ENCODE data around the gene SEC14L1. TPM values are rescaled to one million over a fixed set of nuclear protein-coding genes. Genes with fewer than 3 reads are reported as not detected.

Gene SEC14L1
- total and polyA plus RNA-seq, 2 of the 8 experiments (the other 6 are each of a cell fraction or from before 2014, with no cell fraction given): 27.2 to 74.4 TPM

GRCh38 chr17:77143306-77143705 is 2.5 kb downstream of the SEC14L1 start:
- FAIRE-seq (no peak), DNase-seq (ENCODE audit: low read depth in 1 of 2, low spot score in 2 of 2) (no peak)
- Histone ChIP-seq H3K9ac (replicated peaks in 1 of 4; ENCODE audit: extremely low read depth in 1 of 4, low read depth in 3 of 4, low read length in 3 of 4) (no peak overlapping the region), H3K4me2 (ENCODE audit: insufficient read depth in 1 of 2, low read depth in 2 of 2, low read length in 2 of 2) (no peak overlapping the region), H3K4ac (replicated peaks; ENCODE audit: insufficient read length, low read depth, low read length) (no peak overlapping the region), H3K18ac (ENCODE audit: extremely low read depth, low read length) (no peak overlapping the region), H3K79me1 (ENCODE audit: low read depth, low read length) (peaks cover 2% of the 10 kb centered on the region), H3K27ac (ENCODE audit: low read depth, low read length) (no peak overlapping the region), H2BK15ac (ENCODE audit: low read length) (no peak overlapping the region), H2AK5ac (ENCODE audit: low read depth, low read length) (no peak overlapping the region), H3K36me3 (ENCODE audit: control insufficient read depth in 2 of 4, insufficient read depth in 4 of 4, low read length in 3 of 4) (peaks cover under 1 to 24% (median 2%) of the 10 kb centered on the region in 4 experiments; a peak in 6 of 8 replicates), H3K23me2 (ENCODE audit: low read depth, low read length) (peaks cover 5% of the 10 kb centered on the region; the same call in 1 of the 2 replicates), H3K14ac (ENCODE audit: insufficient read length) (no peak overlapping the region), H2AFZ (ENCODE audit: low read length) (no peak overlapping the region), H3K79me2 (ENCODE audit: control insufficient read depth in 1 of 2, insufficient read depth in 2 of 2, low read length in 2 of 2) (peaks cover 0 to 10% of the 10 kb centered on the region in 2 experiments; a peak in 1 of 4 replicates), H2BK12ac (ENCODE audit: low read depth, low read length) (no peak overlapping the region), H3K4me1 (replicated peaks in 1 of 4; ENCODE audit: control insufficient read depth in 3 of 4, insufficient read depth in 4 of 4, low read length in 3 of 4) (peaks cover 10 to 20% (median 17%) of the 10 kb centered on the region in 4 experiments), H4K8ac (ENCODE audit: extremely low read depth, insufficient read depth, low read length) (no peak overlapping the region), H2BK5ac (ENCODE audit: low read depth, low read length) (no peak overlapping the region), H4K91ac (replicated peaks; ENCODE audit: insufficient read length, low read length) (no peak overlapping the region), H4K20me1 (replicated peaks in 1 of 2; ENCODE audit: control insufficient read depth in 1 of 2, insufficient read depth in 2 of 2, low read length in 2 of 2) (peaks cover 0 to 2% of the 10 kb centered on the region in 2 experiments), H4K5ac (ENCODE audit: insufficient read length, low read depth, low read length) (no peak overlapping the region), H3K27me3 (replicated peaks in 1 of 4; ENCODE audit: control insufficient read depth in 3 of 4, extremely low read depth in 1 of 4, insufficient read depth in 3 of 4, low read length in 3 of 4) (no peaks in the 10 kb centered on the region), H2BK20ac (ENCODE audit: low read length) (no peak overlapping the region), H2BK120ac (replicated peaks; ENCODE audit: low read depth, low read length) (no peak overlapping the region), H3K56ac (replicated peaks; ENCODE audit: insufficient read length, low read depth, low read length) (no peak overlapping the region), H3K23ac (ENCODE audit: insufficient read length) (no peak overlapping the region), H3K9me3 (ENCODE audit: insufficient read depth in 2 of 2, low read depth in 1 of 2, low read length in 1 of 2) (no peaks in the 10 kb centered on the region; a peak in 1 of 4 replicates), H3K4me3 (ENCODE audit: extremely low read depth in 1 of 4, insufficient read depth in 2 of 4, low read depth in 3 of 4, low read length in 4 of 4) (no peak overlapping the region)
- 87% methylated on average over 1 of the region's 1 CpG; no CpG with 5 or more reads in 1 of the 2 experiments for WGBS, 2 experiments (ENCODE audit: extremely low coverage in 1 of 2, insufficient coverage in 1 of 2, insufficient read length in 1 of 2, insufficient replicate concordance in 2 of 2, low coverage in 1 of 2, low lambda C conversion rate in 2 of 2, missing lambda C conversion rate in 1 of 2)
- ChIA-PET POLR2A (ENCODE audit: partially characterized antibody) (no interaction called here), CTCF (ENCODE audit: partially characterized antibody) (no interaction called here)
- no peak for TF ChIP-seq SIX5 (IDR thresholded peaks at IDR 0.05; ENCODE audit: low read depth, low read length)
- TF ChIP-seq TBP (IDR thresholded peaks at IDR 0.05; ENCODE audit: low read depth, low read length): no peak
- no peak for TF ChIP-seq USF2 (IDR thresholded peaks at IDR 0.05; ENCODE audit: low read length)
- TF ChIP-seq ASH2L (IDR thresholded peaks at IDR 0.05; ENCODE audit: low read length): no peak
- no peak for TF ChIP-seq SP1 (IDR thresholded peaks at IDR 0.05; ENCODE audit: low read depth, low read length)
- TF ChIP-seq RFX5 (IDR thresholded peaks at IDR 0.05; ENCODE audit: borderline replicate concordance, low read depth, low read length): no peak
